Gastroesophageal sphincter (tissue), 4 donors: ENCODE data around the gene MBD2. TPM values are rescaled to one million over a fixed set of nuclear protein-coding genes. Genes with fewer than 3 reads are reported as not detected.
"Not testable (repeated sequence)": the region's sequence is repeated elsewhere in the genome, so short reads cannot be mapped to it uniquely, and the experiment has no call there.

ENCODE experiments used
- ATAC-seq: fragments of 150-250 bp; one replicate; pipeline ENCODE4 v1.9.1; 2016; ENCODE audit warnings: mild to moderate bottlenecking, moderate library complexity
- H3K27ac ChIP-seq, 4 donors: fragments of 200-600 bp; sonication (generic) in 3 of 4; 1 replicate in 3 of 4; 2 replicates in 1 of 4; pipeline ENCODE4 v1.5.1; 2016 to 2019
- H3K27me3 ChIP-seq: fragments of 200-600 bp; sonication (generic); one replicate; pipeline ENCODE4 v1.5.1; 2019
- H3K36me3 ChIP-seq, 2 donors: fragments of 200-600 bp; sonication (generic); one replicate each; pipeline ENCODE4 v1.5.1; 2019; ENCODE audit warnings: control low read depth in 1 of 2
- H3K4me1 ChIP-seq, 3 donors: fragments of 200-600 bp; sonication (generic); 1 replicate in 2 of 3; 2 replicates in 1 of 3; pipeline ENCODE4 v1.5.1; 2016 to 2019; ENCODE audit warnings: control low read depth in 2 of 3
- H3K4me3 ChIP-seq, 2 donors: fragments of 200-600 bp; sonication (generic); one replicate each; pipeline ENCODE4 v1.5.1; 2019; ENCODE audit warnings: mild to moderate bottlenecking in 1 of 2, moderate library complexity in 1 of 2
- H3K9me3 ChIP-seq, 3 donors: fragments of 200-600 bp; sonication (generic); one replicate each; pipeline ENCODE4 v1.5.1; 2017 to 2019; ENCODE audit warnings: control low read depth in 2 of 3
- CTCF ChIP-seq, 4 experiments: fragments of 200-600 bp in 2 of 4; fragments of 450-650 bp in 2 of 4; sonication (generic) in 1 of 4; IDR thresholded peaks; one replicate each; pipeline ENCODE4 v1.5.1; 2017 to 2019; ENCODE audit warnings: antibody characterized with exemption in 4 of 4, mild to moderate bottlenecking in 2 of 4, moderate library complexity in 2 of 4
- EP300 ChIP-seq: sonication (generic); formaldehyde crosslinking; IDR thresholded peaks from one replicate; pipeline ENCODE4 v1.6.1; 2017; ENCODE audit warnings: antibody characterized with exemption, mild to moderate bottlenecking
- POLR2A ChIP-seq, 2 donors: fragments of 450-650 bp; IDR thresholded peaks; one replicate each; pipeline ENCODE4 v1.6.1; 2017; ENCODE audit warnings: antibody characterized with exemption in 2 of 2, mild to moderate bottlenecking in 2 of 2, moderate library complexity in 1 of 2
- POLR2AphosphoS5 ChIP-seq: sonication (generic); formaldehyde crosslinking; IDR thresholded peaks from one replicate; pipeline ENCODE4 v1.6.1; 2017; ENCODE audit warnings: antibody characterized with exemption
- WGBS, 2 donors: methylation state at CpG; one replicate each; pipeline ENCODE4 v1.1.5; 2018; ENCODE audit warnings: low coverage in 1 of 2; 5-methylcytosine and 5-hydroxymethylcytosine counted together
- total RNA-seq, 4 donors: library from RNA; depleted of rRNA; stranded (reverse); fragments of >200 nt; gene quantifications; one replicate each; pipeline ENCODE4 v1.1.0, GENCODE V29; 2016

The MBD2 gene
- total RNA-seq, 4 donors from 2014 or later: 29.5 to 48.5 (median 36.1) TPM

- no peak for ATAC-seq
- H3K27ac ChIP-seq: no peak overlapping the region
- H3K36me3 ChIP-seq: no peaks in the 10 kb centered on the region
- peaks cover 0 to 64% (median 17%) of the 10 kb centered on the region in 3 donors for H3K4me1 ChIP-seq
- no peaks in the 10 kb centered on the region for H3K9me3 ChIP-seq
- no peaks in the 10 kb centered on the region for H3K27me3 ChIP-seq
- TF ChIP-seq POLR2A (IDR thresholded peaks at IDR 0.05): no peak
- no peak for TF ChIP-seq POLR2AphosphoS5
- TF ChIP-seq EP300: no peak
- no peak for TF ChIP-seq CTCF (IDR thresholded peaks at IDR 0.05)
- 78 to 88% methylated on average over 2 of the region's 2 CpGs for WGBS, 2 donors
- H3K4me3 ChIP-seq: no peak overlapping the region
Measured at GRCh38 chr18:54220406-54220805, 4.1 kb downstream of the MBD2 start.

GRCh38 chr18:54218803-54219202 lies 5.7 kb downstream of the MBD2 start:
- peaks cover 0 to 59% (median 17%) of the 10 kb centered on the region in 3 donors for H3K4me1 ChIP-seq

GRCh38 chr18:54218299-54218698 lies 6.2 kb downstream of the MBD2 start:
- Histone ChIP-seq H3K9me3 (no peaks in the 10 kb centered on the region), H3K4me3 (no peak overlapping the region), H3K27me3 (no peaks in the 10 kb centered on the region), H3K27ac (no peak overlapping the region), H3K4me1 (peaks cover 0 to 54% (median 16%) of the 10 kb centered on the region in 3 donors), H3K36me3 (no peaks in the 10 kb centered on the region)
- WGBS, 2 donors: no CpG with 5 or more reads among the region's 2 CpGs
- TF ChIP-seq EP300: no peak
- no peak for TF ChIP-seq POLR2AphosphoS5
- TF ChIP-seq CTCF (IDR thresholded peaks at IDR 0.05): no peak
- TF ChIP-seq POLR2A (IDR thresholded peaks at IDR 0.05): no peak
- ATAC-seq: no peak

More at GRCh38 chr18:54218803-54219202, 5.7 kb downstream of the MBD2 start:
- H3K27me3 ChIP-seq, H3K4me3 ChIP-seq, ATAC-seq, H3K9me3 ChIP-seq, H3K36me3 ChIP-seq, H3K27ac ChIP-seq: not testable (repeated sequence)
- WGBS, 2 donors: 91 to 95% methylated on average over 4 to 5 of the region's 6 CpGs

DNA sequence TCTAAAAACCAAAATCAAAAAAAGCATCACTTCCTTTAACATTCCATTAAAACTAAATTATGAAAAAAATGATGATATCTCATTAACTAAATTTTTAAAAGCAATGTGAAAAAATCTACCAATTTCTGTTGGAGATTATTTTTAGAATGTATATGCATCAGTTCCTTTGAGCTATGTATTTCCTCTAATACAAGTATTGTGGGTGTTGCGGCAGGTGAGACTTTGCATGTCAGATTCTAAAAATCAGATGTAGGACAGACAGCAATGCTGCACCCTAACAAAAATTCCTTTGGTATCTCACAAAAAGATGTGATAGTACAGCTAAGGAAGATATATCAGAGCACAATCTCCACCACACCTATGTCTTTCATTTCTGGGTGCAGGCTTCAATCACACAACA lies 6.8 kb downstream of the MBD2 start:
- ATAC-seq: no peak
- no peak for TF ChIP-seq CTCF (IDR thresholded peaks at IDR 0.05)
- no peaks in the 10 kb centered on the region for H3K9me3 ChIP-seq
- peaks cover 0 to 47% (median 9%) of the 10 kb centered on the region in 3 donors for H3K4me1 ChIP-seq
- no peaks in the 10 kb centered on the region for H3K36me3 ChIP-seq
- H3K27ac ChIP-seq: no peak overlapping the region
- no peak overlapping the region for H3K4me3 ChIP-seq
- H3K27me3 ChIP-seq: no peaks in the 10 kb centered on the region
- WGBS, 2 donors: 86 to 91% methylated on average over 1 of the region's 1 CpG

GRCh38 chr18:54215069-54215468 lies 9.4 kb downstream of the MBD2 start:
- Histone ChIP-seq H3K27me3 (no peaks in the 10 kb centered on the region), H3K9me3 (no peaks in the 10 kb centered on the region), H3K36me3 (no peaks in the 10 kb centered on the region), H3K4me1 (peaks cover 0 to 28% (median 0%) of the 10 kb centered on the region in 3 donors), H3K27ac (no peak overlapping the region), H3K4me3 (no peak overlapping the region)
- WGBS, 2 donors: 92 to 96% methylated on average over 3 of the region's 3 CpGs
- ATAC-seq: no peak
- no peak for TF ChIP-seq POLR2A (IDR thresholded peaks at IDR 0.05)
- TF ChIP-seq CTCF (IDR thresholded peaks at IDR 0.05): no peak
- no peak for TF ChIP-seq POLR2AphosphoS5
- no peak for TF ChIP-seq EP300

DNA sequence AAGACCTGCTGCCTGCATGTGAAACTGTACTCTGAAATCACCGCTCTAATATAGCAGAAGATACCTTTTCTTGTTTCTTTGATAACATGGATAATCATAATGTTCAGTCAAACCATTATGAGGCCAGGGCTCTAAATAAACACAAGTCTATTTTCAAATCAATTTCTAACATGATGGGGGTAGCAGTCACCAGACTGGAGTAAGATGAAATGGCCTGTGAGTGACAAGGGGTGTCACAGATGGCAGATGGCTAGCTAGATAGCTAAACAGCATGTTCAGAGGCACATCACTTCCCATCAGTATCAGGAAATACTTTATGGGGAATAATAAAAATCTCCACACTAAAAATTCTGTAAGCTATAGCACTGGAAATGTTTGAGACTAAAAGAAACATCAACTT lies 14.0 kb downstream of the MBD2 start:
- no peak overlapping the region for H3K4me3 ChIP-seq
- H3K27ac ChIP-seq: no peak overlapping the region
- H3K36me3 ChIP-seq: no peaks in the 10 kb centered on the region
- no peaks in the 10 kb centered on the region for H3K27me3 ChIP-seq
- no peak for ATAC-seq
- H3K4me1 ChIP-seq: peaks cover 0 to 31% (median 0%) of the 10 kb centered on the region in 3 donors
- H3K9me3 ChIP-seq: no peaks in the 10 kb centered on the region
- TF ChIP-seq POLR2A (IDR thresholded peaks at IDR 0.05): no peak
- no peak for TF ChIP-seq POLR2AphosphoS5
- TF ChIP-seq EP300: no peak
- no peak for TF ChIP-seq CTCF (IDR thresholded peaks at IDR 0.05)
- 91 to 100% methylated on average over 1 of the region's 1 CpG for WGBS, 2 donors
